ENCODE measurements around the gene RAB5B.

RAB5B gene

DNA sequence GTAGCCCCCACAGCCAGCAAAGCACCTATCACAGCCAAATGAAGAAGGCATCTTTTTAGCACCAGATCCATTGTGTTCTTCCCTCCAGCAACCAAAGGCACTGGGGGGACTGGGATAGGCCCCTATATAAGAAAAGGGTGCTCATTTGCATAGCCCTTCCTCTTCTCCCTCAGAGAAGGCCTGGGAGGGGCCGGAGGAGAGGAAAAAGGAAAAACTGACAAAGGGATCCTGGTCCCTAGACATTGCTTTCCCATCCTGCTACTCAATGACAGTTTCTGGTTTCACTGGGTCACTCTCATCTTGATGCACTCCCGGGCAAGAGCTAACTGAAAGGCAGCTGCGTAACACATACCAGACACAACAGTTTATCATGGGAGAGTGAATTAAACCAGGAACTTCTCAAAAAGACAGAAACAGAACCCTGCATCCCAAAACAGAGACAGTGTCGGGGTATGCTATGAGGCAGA, 7.9 kb upstream of the RAB5B start, which contains the start of gene PMEL:
Gene PMEL, minus strand, starts transcription at position 102 of the 467 bp plus-strand sequence. Its CDS starts 31 bp downstream, at position 71.
- H3K9me3 ChIP-seq (ENCODE audit: severe bottlenecking): no peaks in the 10 kb centered on the region
- peak within 1 kb of the TSS; percentile 77 for H3K27ac ChIP-seq
- TF ChIP-seq CTCF (IDR thresholded peaks at IDR 0.05; ENCODE audit: low read depth, low read length): no peak
- peaks cover 24% of the 10 kb centered on the region for H3K36me3 ChIP-seq
- H3K4me3 ChIP-seq (ENCODE audit: low read depth, low read length): peak within 1 kb of the TSS; percentile 90
- no peak for DNase-seq
- H3K27me3 ChIP-seq (ENCODE audit: insufficient read depth, low read depth, severe bottlenecking): no peaks in the 10 kb centered on the region

DNA sequence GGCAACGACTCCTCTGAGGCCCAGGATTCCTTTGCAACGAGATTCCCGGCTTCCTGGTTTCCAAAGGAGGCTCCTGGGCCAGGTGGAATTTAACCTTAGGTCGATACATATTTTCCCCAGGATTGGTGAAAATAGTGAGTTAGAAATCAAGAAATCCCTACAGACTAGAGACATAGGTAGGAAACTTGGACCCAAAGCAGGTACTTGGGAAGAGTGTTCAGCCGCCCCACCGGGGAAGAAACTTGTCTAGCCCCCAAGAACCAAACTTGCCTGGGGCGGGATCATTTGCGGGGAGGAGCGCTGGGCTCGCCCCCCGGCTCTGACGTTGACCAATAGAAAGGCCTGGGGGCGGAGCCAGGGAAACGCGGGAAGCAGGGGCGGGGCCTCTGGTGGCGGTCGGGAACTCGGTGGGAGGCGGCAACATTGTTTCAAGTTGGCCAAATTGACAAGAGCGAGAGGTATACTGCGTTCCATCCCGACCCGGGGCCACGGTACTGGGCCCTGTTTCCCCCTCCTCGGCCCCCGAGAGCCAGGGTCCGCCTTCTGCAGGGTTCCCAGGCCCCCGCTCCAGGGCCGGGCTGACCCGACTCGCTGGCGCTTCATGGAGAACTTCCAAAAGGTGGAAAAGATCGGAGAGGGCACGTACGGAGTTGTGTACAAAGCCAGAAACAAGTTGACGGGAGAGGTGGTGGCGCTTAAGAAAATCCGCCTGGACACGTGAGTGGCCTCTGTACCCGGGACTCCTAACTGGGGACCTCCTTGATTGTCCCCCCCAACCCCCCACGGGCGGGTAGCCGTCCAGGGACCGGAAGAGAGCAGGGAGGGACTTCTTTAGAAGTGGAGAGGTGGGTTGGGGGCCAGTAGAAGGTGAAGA, 7.2 kb upstream of the RAB5B start, which contains the start of gene CDK2:
Gene CDK2, plus strand, starts transcription at position 423 of the 874 bp plus-strand sequence. Its CDS starts 179 bp downstream, at position 602.
- H3K27ac ChIP-seq: peak within 1 kb of the TSS; percentile 77
- peaks cover 31% of the 10 kb centered on the region for H3K36me3 ChIP-seq
- H3K4me3 ChIP-seq (ENCODE audit: low read depth, low read length): peak within 1 kb of the TSS; percentile 90
- peak; percentile 91 for DNase-seq
- H3K9me3 ChIP-seq (ENCODE audit: severe bottlenecking): no peaks in the 10 kb centered on the region
- no peaks in the 10 kb centered on the region for H3K27me3 ChIP-seq (ENCODE audit: insufficient read depth, low read depth, severe bottlenecking)
- TF ChIP-seq CTCF (IDR thresholded peaks at IDR 0.05; ENCODE audit: low read depth, low read length): no peak

GRCh38 chr12:55969356-55969755, 4.5 kb upstream of the RAB5B start:
- H3K27me3 ChIP-seq (ENCODE audit: insufficient read depth, low read depth, severe bottlenecking): no peaks in the 10 kb centered on the region
- no peak for TF ChIP-seq CTCF (IDR thresholded peaks at IDR 0.05; ENCODE audit: low read depth, low read length)
- H3K4me3 ChIP-seq (ENCODE audit: low read depth, low read length): no peak overlapping the region
- DNase-seq: no peak
- H3K36me3 ChIP-seq: peaks cover 42% of the 10 kb centered on the region
- no peak overlapping the region for H3K27ac ChIP-seq
- H3K9me3 ChIP-seq (ENCODE audit: severe bottlenecking): no peaks in the 10 kb centered on the region

DNA sequence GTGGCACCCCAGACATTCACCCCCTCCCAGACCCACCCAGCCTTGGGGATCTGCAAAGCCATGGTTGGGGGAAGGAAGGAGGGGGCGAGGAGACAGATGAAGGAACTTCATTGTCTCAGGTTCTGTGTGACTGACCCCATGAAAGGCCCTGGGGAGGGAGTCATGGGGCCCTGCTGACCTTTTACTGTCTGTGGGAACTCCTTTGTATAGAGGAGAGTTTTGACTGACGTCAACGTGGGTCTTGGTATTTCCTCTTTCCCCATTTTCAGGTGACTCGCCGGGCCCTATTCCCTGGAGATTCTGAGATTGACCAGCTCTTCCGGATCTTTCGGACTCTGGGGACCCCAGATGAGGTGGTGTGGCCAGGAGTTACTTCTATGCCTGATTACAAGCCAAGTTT, 3.1 kb upstream of the RAB5B start:
- DNase-seq: no peak
- no peak for TF ChIP-seq CTCF (IDR thresholded peaks at IDR 0.05; ENCODE audit: low read depth, low read length)
- Histone ChIP-seq H3K9me3 (ENCODE audit: severe bottlenecking) (no peaks in the 10 kb centered on the region), H3K27ac (no peak overlapping the region), H3K27me3 (ENCODE audit: insufficient read depth, low read depth, severe bottlenecking) (no peaks in the 10 kb centered on the region), H3K4me3 (ENCODE audit: low read depth, low read length) (no peak overlapping the region), H3K36me3 (peaks cover 42% of the 10 kb centered on the region)

GRCh38 chr12:55972042-55972441, 1.8 kb upstream of the RAB5B start:
- Histone ChIP-seq H3K9me3 (ENCODE audit: severe bottlenecking) (no peaks in the 10 kb centered on the region), H3K27me3 (ENCODE audit: insufficient read depth, low read depth, severe bottlenecking) (no peaks in the 10 kb centered on the region), H3K27ac (no peak overlapping the region), H3K4me3 (ENCODE audit: low read depth, low read length) (no peak overlapping the region), H3K36me3 (peaks cover 42% of the 10 kb centered on the region)
- no peak for DNase-seq
- no peak for TF ChIP-seq CTCF (IDR thresholded peaks at IDR 0.05; ENCODE audit: low read depth, low read length)
